H54 (cell line): ENCODE data around the gene LEMD1.
"Not testable (repeated sequence)": the region's sequence is repeated elsewhere in the genome, so short reads cannot be mapped to it uniquely, and the experiment has no call there.

Experiments
- DNase-seq: peaks from one replicate; pipeline ENCODE4 v3.0.0; 2011; ENCODE audit warnings: low spot score, mixed read lengths; ENCODE audit not compliant: insufficient read length
- FAIRE-seq: peaks from 3 replicates; lab custom pipeline; 2011; peaks lifted over from hg19 to GRCh38; lab: Jason Lieb, UNC
- POLR2A ChIP-seq: IDR thresholded peaks from 2 replicates; pipeline ENCODE4 v1.6.1; 2011; ENCODE audit warnings: low read depth, mild to moderate bottlenecking, low read length

The LEMD1 gene

DNA sequence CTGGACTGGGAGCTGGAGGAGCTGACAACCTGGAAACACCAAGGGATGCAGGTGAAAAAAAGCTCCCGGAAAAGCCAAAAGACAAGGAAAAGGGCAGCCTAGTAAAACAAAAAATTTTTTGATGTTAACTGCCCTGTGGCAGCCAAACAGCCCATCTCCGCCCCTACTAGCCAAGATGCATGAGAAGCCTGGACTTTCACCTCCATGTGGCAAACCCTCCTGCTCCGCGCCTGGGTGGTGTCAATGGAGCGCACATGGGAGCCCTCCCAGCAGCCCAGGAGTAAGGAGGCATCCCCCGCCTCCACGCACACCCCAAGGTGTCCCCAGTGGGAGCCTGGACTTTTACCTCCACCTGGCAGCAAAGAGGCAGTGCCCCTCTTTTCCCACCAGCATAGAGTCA lies 30.5 kb downstream of the LEMD1 start:
- no peak for DNase-seq
- no peak for TF ChIP-seq POLR2A
- FAIRE-seq: no peak

DNA sequence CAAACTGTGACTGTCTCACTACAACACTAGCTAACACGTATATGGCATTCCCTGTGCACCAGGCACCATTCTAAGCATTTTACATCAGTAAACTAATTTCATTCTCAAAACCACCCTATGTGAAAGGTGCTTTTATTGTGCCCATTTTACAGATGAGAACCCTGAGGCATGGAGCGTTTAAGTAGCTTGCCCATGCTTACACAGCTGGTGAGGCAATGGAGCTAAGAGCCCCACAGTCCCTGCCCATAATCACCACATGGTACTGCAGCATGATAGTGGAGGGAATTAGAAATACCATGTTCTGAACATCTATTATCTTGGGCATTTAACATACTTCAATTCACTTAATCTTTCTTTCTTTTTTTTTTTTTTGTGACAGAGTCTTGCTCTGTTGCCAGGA lies 34.0 kb downstream of the LEMD1 start:
- TF ChIP-seq POLR2A: no peak
- FAIRE-seq (no peak), DNase-seq (no peak)

DNA sequence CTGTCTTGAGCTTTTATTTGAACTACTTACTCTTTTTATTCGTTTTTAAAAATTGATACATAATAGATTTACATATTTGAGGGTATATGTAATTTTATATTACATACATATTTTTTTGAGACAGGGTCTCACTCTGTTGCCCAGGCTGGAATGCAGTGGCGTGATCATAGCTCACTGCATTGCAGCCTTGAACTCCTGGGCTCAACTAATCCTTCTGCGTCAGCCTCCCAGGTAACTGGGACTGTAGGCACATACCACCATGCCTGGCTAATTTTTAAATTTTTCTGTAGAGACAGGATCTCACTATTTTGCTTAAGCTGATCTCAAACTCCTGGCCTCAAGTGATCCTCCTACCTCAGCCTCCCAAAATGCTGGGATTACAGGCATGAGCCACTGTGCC lies 38.9 kb downstream of the LEMD1 start:
- not testable (repeated sequence) for FAIRE-seq, DNase-seq

DNA sequence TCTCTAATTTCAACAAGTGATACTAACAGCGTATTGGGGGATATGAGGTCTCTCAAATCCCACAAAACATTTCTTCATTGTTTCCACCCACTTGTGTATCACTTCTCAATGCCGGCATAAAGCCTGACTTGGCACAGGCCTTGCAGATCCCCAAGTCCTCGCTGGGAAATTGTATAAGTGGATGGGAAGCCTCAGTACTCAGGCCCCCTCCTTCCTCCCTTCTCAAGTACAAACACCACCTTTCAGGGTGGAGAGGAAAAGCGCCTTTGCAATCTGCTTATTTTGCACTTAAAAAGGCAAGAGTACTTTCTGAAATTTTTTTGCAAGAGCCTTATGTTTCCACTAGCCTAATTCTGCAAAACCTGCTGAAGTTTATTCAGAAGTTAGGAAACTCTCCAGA lies 39.3 kb downstream of the LEMD1 start:
- TF ChIP-seq POLR2A: no peak
- DNase-seq: no peak

DNA sequence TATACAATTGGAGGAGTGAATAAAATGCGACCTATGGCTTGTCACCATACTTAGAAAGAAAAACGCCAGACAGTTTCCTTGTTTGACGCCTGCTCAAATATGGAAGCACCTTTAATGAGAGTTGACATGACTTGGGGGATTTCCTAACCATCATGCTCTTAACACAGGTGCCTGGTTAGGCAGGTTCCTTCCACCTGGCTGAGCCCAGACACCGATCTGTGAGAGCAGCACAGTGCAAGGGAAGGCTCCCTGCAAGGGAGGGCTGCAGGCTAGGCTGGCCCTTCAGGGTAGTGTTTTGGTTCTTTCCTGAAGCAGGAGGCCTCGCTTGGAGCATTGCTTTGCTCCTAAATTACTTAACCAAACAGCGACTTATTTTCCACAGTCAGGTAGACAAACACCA lies 40.6 kb downstream of the LEMD1 start:
- DNase-seq: no peak
- no peak for TF ChIP-seq POLR2A
- no peak for FAIRE-seq

More for the DNA sequence above, 39.3 kb downstream of the LEMD1 start:
- no peak for FAIRE-seq

DNA sequence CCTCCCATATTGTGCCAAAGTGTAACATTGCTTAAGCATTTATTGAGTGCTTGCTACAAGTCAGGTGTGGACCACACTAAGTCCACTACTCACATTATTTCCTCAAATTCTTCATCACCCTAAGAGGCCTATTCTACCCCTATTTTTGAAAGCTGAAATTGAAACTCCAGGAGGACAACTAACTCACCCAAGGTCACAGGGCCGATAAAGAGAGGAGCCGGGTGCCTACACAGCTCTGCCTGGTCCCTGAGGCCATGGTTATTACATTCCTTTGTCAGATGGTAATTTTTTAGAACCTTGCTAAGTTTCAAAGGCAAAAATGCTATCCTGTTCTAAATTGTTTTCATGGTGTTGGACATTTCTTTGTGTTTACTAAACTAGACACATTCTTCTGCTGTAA lies 41.0 kb downstream of the LEMD1 start:
- no peak for TF ChIP-seq POLR2A
- FAIRE-seq: no peak

DNA sequence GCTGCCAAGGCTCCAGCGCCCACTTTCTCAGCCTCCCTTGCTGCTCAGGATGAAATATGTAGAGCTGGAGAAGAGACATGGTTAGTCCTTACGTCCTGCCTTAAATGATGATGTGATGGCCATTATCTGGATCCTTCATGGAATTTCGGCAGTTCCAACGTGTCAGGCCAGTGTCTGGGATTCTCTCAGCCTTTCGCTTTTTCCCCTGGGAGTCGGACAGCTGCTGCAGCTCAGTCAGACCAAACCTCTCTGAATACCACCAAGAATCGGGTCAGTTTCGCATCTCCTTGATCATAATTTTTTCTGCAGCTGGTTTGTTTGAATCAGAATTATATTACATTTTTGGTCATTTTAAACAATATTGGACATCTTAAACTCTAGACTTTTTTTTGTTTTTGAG lies 42.8 kb downstream of the LEMD1 start:
- no peak for TF ChIP-seq POLR2A
- DNase-seq (no peak), FAIRE-seq (no peak)

More for the DNA sequence above, 41.0 kb downstream of the LEMD1 start:
- DNase-seq: no peak

DNA sequence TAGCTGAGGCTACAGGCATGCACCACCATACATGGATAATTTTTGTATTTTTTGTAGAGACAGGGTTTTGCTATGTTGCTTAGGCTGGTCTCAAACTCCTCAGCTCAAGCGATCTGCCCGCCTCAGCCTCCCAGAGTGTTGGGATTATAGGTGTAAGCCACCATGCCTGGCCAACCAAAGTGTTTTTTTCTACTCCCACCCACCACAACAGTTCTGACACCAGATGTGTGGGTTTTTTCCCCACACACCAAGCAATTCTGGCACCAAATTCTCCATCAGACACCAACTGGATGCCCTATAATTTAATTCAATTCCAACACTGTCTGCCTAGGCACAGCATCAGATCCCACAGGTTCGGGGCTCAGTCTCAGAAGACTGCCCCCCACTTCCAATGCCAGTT lies 44.5 kb downstream of the LEMD1 start:
- no peak for TF ChIP-seq POLR2A
- FAIRE-seq: no peak
- DNase-seq: no peak

DNA sequence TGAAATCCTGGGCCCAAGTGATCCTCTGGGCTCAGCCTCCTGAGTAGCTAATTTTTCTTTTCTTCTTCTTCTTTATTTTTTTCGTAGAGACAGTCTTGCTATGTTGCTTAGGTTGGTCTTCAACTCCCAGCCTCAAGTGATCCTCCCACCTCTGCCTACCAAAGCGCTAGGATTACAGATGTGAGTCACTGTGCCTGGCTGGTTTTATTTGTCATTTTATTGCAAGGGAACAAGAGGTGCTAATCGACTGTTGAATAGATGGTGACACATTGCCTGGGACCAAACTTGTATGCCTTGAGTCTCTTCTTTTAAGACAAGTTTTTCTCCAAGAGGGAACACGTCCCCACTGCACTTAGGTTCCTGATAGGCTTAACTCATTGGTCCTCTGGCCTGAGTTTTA lies 45.1 kb downstream of the LEMD1 start:
- no peak for TF ChIP-seq POLR2A
- FAIRE-seq (no peak), DNase-seq (peak; percentile 18)

DNA sequence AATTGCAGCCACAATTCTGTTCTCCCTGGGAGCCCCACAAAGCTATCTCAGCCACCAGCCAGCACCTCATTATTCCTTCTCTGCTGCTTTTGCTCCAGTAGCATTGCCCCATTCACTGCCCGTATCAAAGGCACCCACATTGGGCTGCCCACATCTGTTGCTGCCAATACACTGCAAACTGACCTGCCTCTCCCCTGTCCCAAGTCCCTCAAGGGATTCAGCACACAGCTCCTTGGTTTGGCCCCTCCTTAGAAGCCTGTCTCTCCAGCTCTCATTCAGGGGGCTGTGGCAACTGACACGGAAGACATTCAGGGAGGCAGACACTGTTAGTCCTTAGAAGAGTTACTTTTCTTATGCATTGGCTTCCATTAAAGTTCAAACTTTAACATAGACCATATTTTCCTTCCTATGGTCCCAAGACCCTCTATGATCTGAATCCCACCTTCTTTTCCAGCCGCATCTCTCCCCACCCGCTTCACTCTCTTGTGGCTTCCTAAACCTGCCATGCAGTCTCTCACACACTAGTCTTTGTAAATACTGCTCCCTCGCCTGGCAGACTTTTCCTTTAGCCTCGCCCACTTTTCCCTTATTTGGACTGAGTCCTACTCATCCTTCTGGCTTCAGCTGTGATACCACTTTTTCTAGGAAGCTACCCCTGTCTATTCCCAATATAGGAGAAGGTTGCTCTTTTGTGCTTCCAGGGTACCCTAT lies 45.9 kb downstream of the LEMD1 start:
- FAIRE-seq (no peak), DNase-seq (peak; percentile 30)
- no peak for TF ChIP-seq POLR2A

DNA sequence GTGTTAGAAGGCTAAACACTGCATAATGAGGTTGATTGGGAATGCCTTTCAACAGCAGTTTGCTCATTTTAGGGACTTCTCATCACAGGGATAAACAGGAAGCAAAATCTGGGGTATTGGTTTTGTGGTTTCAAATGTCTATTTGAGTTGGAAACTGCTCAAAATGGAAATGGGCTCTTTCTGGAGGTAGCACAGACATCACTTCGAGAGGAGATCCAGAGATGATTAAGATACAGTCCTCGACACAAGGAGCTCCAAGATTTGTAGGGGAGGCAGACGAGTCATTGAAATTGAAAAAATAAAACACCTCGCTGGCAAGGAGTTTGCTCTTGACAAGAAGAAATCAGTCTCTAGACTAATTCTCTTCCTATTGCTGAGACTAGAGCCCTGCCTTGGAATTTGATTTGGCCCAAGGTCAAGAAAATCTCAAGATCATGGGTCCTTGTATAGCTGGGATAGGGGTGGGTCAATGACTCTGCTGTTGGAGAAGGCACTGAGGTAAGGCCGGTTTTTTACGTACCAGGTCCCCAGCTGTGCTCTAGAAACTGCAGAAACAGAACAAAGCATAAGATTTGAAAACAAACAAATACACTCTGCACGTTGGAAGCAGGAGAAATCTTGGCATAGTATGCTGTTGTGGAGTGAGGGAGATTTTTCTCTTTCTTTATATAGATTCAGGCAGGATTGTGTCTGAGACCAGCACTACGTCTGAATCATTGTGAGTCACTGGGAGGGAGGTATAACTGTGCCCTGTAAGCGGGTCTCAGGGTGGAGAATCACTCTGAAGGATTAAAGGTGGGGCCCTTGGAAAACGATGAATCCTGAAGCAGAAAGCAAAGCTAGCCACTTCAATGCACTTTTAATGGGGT lies 47.4 kb downstream of the LEMD1 start:
- TF ChIP-seq POLR2A: no peak
- DNase-seq (peak; percentile 71), FAIRE-seq (peak; percentile 20)

DNA sequence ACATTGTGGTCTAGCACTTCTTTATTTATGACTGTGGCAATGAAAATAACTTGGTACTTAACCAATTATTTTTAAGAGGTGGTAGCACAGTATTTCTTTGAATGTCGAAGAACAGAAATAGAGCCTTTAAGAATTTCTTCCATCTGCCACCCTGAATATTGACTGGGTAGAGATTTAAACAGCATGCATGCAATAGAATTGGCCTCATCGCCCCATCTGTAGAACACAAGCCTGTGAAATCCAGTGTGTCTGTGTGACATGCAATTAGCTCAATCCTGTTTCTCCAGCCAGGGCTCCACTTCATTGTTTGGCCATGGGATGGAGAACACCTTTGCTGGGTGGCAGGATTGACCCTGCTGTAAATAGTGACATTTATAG lies 48.1 kb downstream of the LEMD1 start:
- no peak for FAIRE-seq
- TF ChIP-seq POLR2A: no peak
- no peak for DNase-seq

DNA sequence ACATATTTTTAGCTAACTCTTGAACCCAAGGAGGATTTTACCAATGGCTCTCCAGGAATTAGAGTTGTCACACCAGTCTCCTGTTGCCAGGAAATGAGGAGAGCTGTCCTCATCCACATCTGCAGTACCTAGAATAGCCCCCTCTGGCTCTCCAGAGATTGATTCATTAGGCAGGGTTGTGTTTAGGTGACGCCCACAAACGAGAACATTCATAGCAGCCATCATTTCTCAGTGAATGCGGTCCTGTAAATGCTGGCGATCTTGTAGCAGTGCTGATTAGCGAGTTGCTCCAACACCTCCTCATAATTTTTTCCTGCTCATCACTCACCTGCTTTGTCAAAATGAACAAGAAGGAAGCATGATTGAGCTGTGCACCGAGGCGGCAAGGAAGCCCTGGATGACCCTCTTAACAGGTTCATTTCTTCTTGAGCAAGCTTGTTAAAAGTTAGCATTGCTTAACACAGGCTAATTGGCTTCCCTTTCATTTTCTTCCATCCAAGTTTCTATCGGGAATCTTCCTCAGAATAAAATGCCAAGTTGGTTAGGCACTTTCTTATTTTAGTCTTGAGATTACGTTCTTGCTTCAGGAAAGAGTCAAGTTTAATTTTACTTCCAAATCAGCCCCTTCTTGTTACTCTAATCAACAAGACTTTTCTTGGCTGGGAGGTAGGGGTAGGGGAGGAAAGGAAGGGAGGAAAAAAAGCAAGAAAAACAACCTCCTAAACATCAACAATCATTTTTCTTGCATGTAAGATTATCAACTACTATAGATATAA lies 48.6 kb downstream of the LEMD1 start:
- DNase-seq (no peak), FAIRE-seq (no peak)
- TF ChIP-seq POLR2A: no peak

DNA sequence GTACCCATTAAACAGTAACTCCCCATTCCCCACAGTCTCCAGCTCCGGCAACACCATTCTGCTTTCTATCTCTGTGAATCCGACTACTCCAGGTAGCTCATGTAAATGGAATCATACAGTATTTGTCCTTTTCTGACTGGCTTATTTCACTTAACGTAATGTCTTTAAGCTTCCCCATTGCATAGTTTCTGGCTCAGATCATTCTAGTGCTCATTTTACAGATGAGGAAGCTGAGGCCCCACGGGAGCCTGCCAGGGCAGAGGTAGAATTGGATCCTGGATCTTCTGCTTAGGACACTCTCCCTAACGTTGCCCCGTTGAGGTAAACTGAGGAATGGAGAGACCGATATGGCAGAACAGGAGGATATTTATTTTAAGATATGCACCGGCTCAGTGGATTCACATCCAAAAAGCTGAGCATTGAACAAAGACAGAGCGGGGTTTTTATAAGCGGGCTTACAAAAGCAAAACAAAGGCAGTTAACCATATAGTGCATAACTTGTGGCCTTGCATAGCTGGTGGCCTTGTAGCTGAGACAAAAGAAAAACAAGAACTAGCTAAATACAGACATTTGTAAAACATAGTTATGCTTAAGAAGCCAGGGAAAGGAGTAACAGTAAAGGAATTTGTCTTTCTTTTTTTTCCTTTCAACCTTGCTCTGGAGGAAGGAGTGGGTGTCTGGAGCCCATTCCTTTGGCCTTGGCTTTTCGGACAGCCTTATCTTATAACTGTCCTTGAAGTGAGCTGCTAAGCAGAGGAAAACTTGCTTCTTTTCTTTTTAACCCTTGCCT lies 49.8 kb downstream of the LEMD1 start:
- no peak for TF ChIP-seq POLR2A
- no peak for FAIRE-seq
- no peak for DNase-seq
